NCI-H446 (cell line): ENCODE measurements around the gene ZNF502.

Experiments
- DNase-seq, 2 experiments: peaks; one replicate each; lab custom pipeline; 2025; lab: John Stamatoyannopoulos, UW

ZNF502 gene

DNA sequence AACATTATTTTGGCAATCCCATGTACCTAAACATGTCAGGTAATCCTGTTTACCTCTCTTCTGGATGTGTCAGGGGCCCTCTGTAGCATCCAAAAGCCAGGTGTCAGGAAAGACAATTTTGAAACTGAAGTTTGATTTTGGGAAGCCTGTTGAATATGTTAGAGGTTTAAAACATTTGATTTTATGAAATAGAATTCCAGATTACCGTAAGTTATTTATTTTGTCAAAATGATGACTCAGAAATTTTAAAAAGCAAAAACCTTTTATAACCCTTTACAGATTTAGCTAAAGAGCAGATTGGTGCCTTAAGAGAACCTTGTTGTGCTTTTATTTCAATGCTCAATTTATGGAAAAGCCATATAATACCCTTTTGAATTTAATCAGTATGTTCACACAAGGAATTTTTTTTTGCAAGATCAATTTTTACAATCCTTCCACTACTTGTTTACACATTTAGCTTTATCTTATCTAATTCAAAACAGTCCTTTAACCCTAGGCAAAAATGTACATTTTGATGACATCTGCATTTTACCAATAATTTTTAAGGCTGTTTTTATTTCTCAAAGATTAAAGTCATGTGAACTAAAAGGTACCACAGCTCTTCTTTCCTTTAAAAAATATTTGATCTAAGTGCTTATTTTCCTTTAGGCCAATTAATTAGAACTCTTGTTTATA, 59.1 kb downstream of the ZNF502 start:
- DNase-seq = no peak

DNA sequence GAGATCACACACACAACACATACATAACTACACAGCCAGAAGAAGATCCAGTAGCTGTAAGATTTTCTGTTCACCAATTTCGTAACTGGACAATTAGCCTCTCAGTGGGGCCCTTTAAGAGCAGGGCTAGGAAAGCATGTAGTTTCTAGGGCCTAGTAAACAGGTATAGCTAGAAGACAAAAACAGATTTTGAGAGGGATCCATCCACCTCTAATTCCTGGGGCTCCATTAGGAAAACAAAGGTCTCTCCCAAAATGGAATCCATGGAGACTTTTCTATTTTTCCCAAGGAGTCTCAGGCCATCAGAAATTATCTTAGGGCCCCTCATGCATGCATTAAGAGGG, 59.6 kb downstream of the ZNF502 start:
- DNase-seq = no peak
